Prostate gland (tissue), 2 donors: ENCODE results near the gene ZNF614.

Source experiments
- POLR2AphosphoS5 ChIP-seq: sonication (generic); formaldehyde crosslinking; IDR thresholded peaks from one replicate; pipeline ENCODE4 v1.6.1; 2017; ENCODE audit warnings: antibody characterized with exemption
- TF ChIP-seq, protein P1 (sequence below), 4 experiments: fragments of 200-600 bp in 2 of 4; fragments of 450-650 bp in 2 of 4; sonication (generic) in 2 of 4; IDR thresholded peaks; 1 replicate in 3 of 4; 2 replicates in 1 of 4; pipeline ENCODE4 v1.5.1; 2016 to 2019; ENCODE audit warnings: antibody characterized with exemption in 4 of 4, mild to moderate bottlenecking in 2 of 4, moderate library complexity in 2 of 4

GRCh38 chr19:52069653-52070052 lies 41.5 kb upstream of the ZNF614 start:
- TF ChIP-seq, protein P1, sequence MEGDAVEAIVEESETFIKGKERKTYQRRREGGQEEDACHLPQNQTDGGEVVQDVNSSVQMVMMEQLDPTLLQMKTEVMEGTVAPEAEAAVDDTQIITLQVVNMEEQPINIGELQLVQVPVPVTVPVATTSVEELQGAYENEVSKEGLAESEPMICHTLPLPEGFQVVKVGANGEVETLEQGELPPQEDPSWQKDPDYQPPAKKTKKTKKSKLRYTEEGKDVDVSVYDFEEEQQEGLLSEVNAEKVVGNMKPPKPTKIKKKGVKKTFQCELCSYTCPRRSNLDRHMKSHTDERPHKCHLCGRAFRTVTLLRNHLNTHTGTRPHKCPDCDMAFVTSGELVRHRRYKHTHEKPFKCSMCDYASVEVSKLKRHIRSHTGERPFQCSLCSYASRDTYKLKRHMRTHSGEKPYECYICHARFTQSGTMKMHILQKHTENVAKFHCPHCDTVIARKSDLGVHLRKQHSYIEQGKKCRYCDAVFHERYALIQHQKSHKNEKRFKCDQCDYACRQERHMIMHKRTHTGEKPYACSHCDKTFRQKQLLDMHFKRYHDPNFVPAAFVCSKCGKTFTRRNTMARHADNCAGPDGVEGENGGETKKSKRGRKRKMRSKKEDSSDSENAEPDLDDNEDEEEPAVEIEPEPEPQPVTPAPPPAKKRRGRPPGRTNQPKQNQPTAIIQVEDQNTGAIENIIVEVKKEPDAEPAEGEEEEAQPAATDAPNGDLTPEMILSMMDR (IDR thresholded peaks at IDR 0.05), result no peak
- no peak for TF ChIP-seq POLR2AphosphoS5
